Activated CD4-positive, alpha-beta T cell treated with anti-CD3 and anti-CD28 coated beads, Interleukin-2, amount 10 ng/mL, durations not matched to agents 24 days and 14 days (primary cell): ENCODE data around the gene DESI1. TPM values are rescaled to one million over a fixed set of nuclear protein-coding genes. Genes with fewer than 3 reads are reported as not detected.
"Not testable (repeated sequence)": the region's sequence is repeated elsewhere in the genome, so short reads cannot be mapped to it uniquely, and the experiment has no call there.

ENCODE experiments used
- DNase-seq: peaks from one replicate; pipeline ENCODE4 v3.0.0; 2022
- H3K27ac Mint-ChIP-seq: one replicate; pipeline ENCODE4 v1.8.0; 2022; ENCODE audit warnings: mild to moderate bottlenecking, mixed read lengths
- H3K27me3 Mint-ChIP-seq: one replicate; pipeline ENCODE4 v1.8.0; 2022; ENCODE audit warnings: mixed read lengths
- H3K36me3 Mint-ChIP-seq: one replicate; pipeline ENCODE4 v1.8.0; 2022; ENCODE audit warnings: low read depth, mild to moderate bottlenecking, mixed read lengths
- H3K4me1 Mint-ChIP-seq: one replicate; pipeline ENCODE4 v1.8.0; 2021; ENCODE audit warnings: mixed read lengths
- H3K4me3 Mint-ChIP-seq: one replicate; pipeline ENCODE4 v1.8.0; 2022; ENCODE audit warnings: mild to moderate bottlenecking, moderate library complexity, mixed read lengths
- H3K9me3 Mint-ChIP-seq: one replicate; pipeline ENCODE4 v1.8.0; 2021; ENCODE audit warnings: mixed read lengths
- intact Hi-C: fragments of 100-400 bp; cut with micrococcal nuclease; formaldehyde crosslinking; loops from one replicate; pipeline ENCODE4 v1.15.1; 2023
- total RNA-seq: library from RNA; stranded (reverse); gene quantifications from 2 replicates; pipeline ENCODE4 v1.2.3, GENCODE V29; 2022

Gene DESI1
- total RNA-seq, 1 donor from 2014 or later: 84.9 TPM

- not testable (repeated sequence) for H3K27ac Mint-ChIP-seq, H3K4me3 Mint-ChIP-seq, H3K9me3 Mint-ChIP-seq, DNase-seq, H3K27me3 Mint-ChIP-seq
- Mint-ChIP-seq H3K4me1 (peaks cover 11% of the 10 kb centered on the region), H3K36me3 (peaks cover 15% of the 10 kb centered on the region)
- intact Hi-C loops: loop anchor here (5.0 kb wide), 1 partner anchor 501 kb away; the partner anchor contains the start of gene EP300
Measured at GRCh38 chr22:41593336-41593960, 27.4 kb downstream of the DESI1 start.

- Mint-ChIP-seq H3K27ac (peak within 1 kb of the TSS; percentile 86), H3K4me1 (peaks cover 23% of the 10 kb centered on the region), H3K36me3 (peaks cover 4% of the 10 kb centered on the region), H3K4me3 (peak within 1 kb of the TSS; percentile 95), H3K9me3 (no peaks in the 10 kb centered on the region), H3K27me3 (no peaks in the 10 kb centered on the region)
- intact Hi-C loops: loop anchor here (1.0 to 5.0 kb wide), 5 partner anchors 15 to 497 kb away; partner anchors contain the start of genes DESI1, EP300, PHF5A and POLR3H
- peak; percentile 100 for DNase-seq
Measured at GRCh38 chr22:41589391-41590241, 31.2 kb downstream of the DESI1 start, which contains the start of gene PMM1. Gene PMM1, minus strand, starts transcription at chr22:41589840. Its CDS starts 35 bp downstream, at chr22:41589805.

- H3K27ac Mint-ChIP-seq: no peak overlapping the region
- intact Hi-C loops: no loop called here
Measured at GRCh38 chr22:41587347-41587723, 33.5 kb downstream of the DESI1 start.

GRCh38 chr22:41585898-41586297 is 34.9 kb downstream of the DESI1 start:
- Mint-ChIP-seq H3K9me3 (no peaks in the 10 kb centered on the region), H3K4me1 (peaks cover 24% of the 10 kb centered on the region), H3K4me3 (no peak overlapping the region), H3K36me3 (peaks cover 19% of the 10 kb centered on the region), H3K27me3 (no peaks in the 10 kb centered on the region), H3K27ac (no peak overlapping the region)
- intact Hi-C loops: no loop called here
- DNase-seq: no peak

More at GRCh38 chr22:41587347-41587723, 33.5 kb downstream of the DESI1 start:
- no peak overlapping the region for H3K4me3 Mint-ChIP-seq
- peaks cover 16% of the 10 kb centered on the region for H3K36me3 Mint-ChIP-seq
- DNase-seq: no peak
- H3K9me3 Mint-ChIP-seq: no peaks in the 10 kb centered on the region
- peaks cover 26% of the 10 kb centered on the region for H3K4me1 Mint-ChIP-seq
- H3K27me3 Mint-ChIP-seq: no peaks in the 10 kb centered on the region

- H3K27ac Mint-ChIP-seq: no peak overlapping the region
- H3K4me1 Mint-ChIP-seq: peaks cover 24% of the 10 kb centered on the region
- no peaks in the 10 kb centered on the region for H3K27me3 Mint-ChIP-seq
- intact Hi-C loops: no loop called here
- H3K36me3 Mint-ChIP-seq: peaks cover 21% of the 10 kb centered on the region
- H3K4me3 Mint-ChIP-seq: no peak overlapping the region
- DNase-seq: no peak
- H3K9me3 Mint-ChIP-seq: no peaks in the 10 kb centered on the region
Measured at GRCh38 chr22:41584881-41585280, 36.0 kb downstream of the DESI1 start.

- Mint-ChIP-seq H3K4me1 (peaks cover 10% of the 10 kb centered on the region), H3K27ac (no peak overlapping the region), H3K9me3 (no peaks in the 10 kb centered on the region), H3K36me3 (peaks cover 28% of the 10 kb centered on the region), H3K27me3 (no peaks in the 10 kb centered on the region), H3K4me3 (no peak overlapping the region)
- intact Hi-C loops: no loop called here
- no peak for DNase-seq
Measured at GRCh38 chr22:41582694-41583093, 38.1 kb downstream of the DESI1 start.

GRCh38 chr22:41579997-41580355 is 40.9 kb downstream of the DESI1 start:
- no peak overlapping the region for H3K27ac Mint-ChIP-seq
- H3K36me3 Mint-ChIP-seq: peaks cover 28% of the 10 kb centered on the region

GRCh38 chr22:41579297-41579996 is 41.4 kb downstream of the DESI1 start:
- no peaks in the 10 kb centered on the region for H3K27me3 Mint-ChIP-seq
- no peak for DNase-seq
- no peak overlapping the region for H3K4me3 Mint-ChIP-seq
- peaks cover 27% of the 10 kb centered on the region for H3K36me3 Mint-ChIP-seq
- intact Hi-C loops: no loop called here
- peaks cover 3% of the 10 kb centered on the region for H3K4me1 Mint-ChIP-seq
- no peak overlapping the region for H3K27ac Mint-ChIP-seq
- H3K9me3 Mint-ChIP-seq: no peaks in the 10 kb centered on the region

More at GRCh38 chr22:41579997-41580355, 40.9 kb downstream of the DESI1 start:
- no peak for DNase-seq
- peaks cover 3% of the 10 kb centered on the region for H3K4me1 Mint-ChIP-seq
- intact Hi-C loops: no loop called here
- no peaks in the 10 kb centered on the region for H3K9me3 Mint-ChIP-seq
- no peak overlapping the region for H3K4me3 Mint-ChIP-seq
- H3K27me3 Mint-ChIP-seq: no peaks in the 10 kb centered on the region

- Mint-ChIP-seq H3K9me3 (no peaks in the 10 kb centered on the region), H3K27ac (no peak overlapping the region), H3K36me3 (peaks cover 26% of the 10 kb centered on the region), H3K27me3 (no peaks in the 10 kb centered on the region), H3K4me3 (no peak overlapping the region), H3K4me1 (peaks cover 3% of the 10 kb centered on the region)
- intact Hi-C loops: no loop called here
- DNase-seq: no peak
Measured at GRCh38 chr22:41578818-41579217, 42.0 kb downstream of the DESI1 start.

- H3K36me3 Mint-ChIP-seq: peaks cover 22% of the 10 kb centered on the region
- intact Hi-C loops: no loop called here
- no peak for DNase-seq
- H3K9me3 Mint-ChIP-seq: no peaks in the 10 kb centered on the region
- H3K4me1 Mint-ChIP-seq: no peaks in the 10 kb centered on the region
- no peaks in the 10 kb centered on the region for H3K27me3 Mint-ChIP-seq
- H3K27ac Mint-ChIP-seq: no peak overlapping the region
- no peak overlapping the region for H3K4me3 Mint-ChIP-seq
Measured at GRCh38 chr22:41578114-41578513, 42.7 kb downstream of the DESI1 start.

- no peaks in the 10 kb centered on the region for H3K4me1 Mint-ChIP-seq
- H3K27me3 Mint-ChIP-seq: no peaks in the 10 kb centered on the region
- no peak overlapping the region for H3K27ac Mint-ChIP-seq
- no peaks in the 10 kb centered on the region for H3K9me3 Mint-ChIP-seq
- peaks cover 14% of the 10 kb centered on the region for H3K36me3 Mint-ChIP-seq
- peak; percentile 83 for DNase-seq
- intact Hi-C loops: no loop called here
- no peak overlapping the region for H3K4me3 Mint-ChIP-seq
Measured at GRCh38 chr22:41576877-41577276, 44.0 kb downstream of the DESI1 start.

GRCh38 chr22:41575533-41575932 is 45.3 kb downstream of the DESI1 start:
- intact Hi-C loops: no loop called here
- peaks cover 12% of the 10 kb centered on the region for H3K36me3 Mint-ChIP-seq
- H3K9me3 Mint-ChIP-seq: no peaks in the 10 kb centered on the region
- H3K4me1 Mint-ChIP-seq: no peaks in the 10 kb centered on the region
- H3K27me3 Mint-ChIP-seq: no peaks in the 10 kb centered on the region
- no peak overlapping the region for H3K27ac Mint-ChIP-seq
- no peak for DNase-seq
- H3K4me3 Mint-ChIP-seq: no peak overlapping the region

- Mint-ChIP-seq H3K27ac (no peak overlapping the region), H3K4me3 (no peak overlapping the region), H3K27me3 (no peaks in the 10 kb centered on the region), H3K4me1 (no peaks in the 10 kb centered on the region), H3K36me3 (peaks cover 10% of the 10 kb centered on the region), H3K9me3 (no peaks in the 10 kb centered on the region)
- intact Hi-C loops: no loop called here
- no peak for DNase-seq
Measured at GRCh38 chr22:41574847-41575381, 45.9 kb downstream of the DESI1 start.
